Neural progenitor cell (in vitro differentiated cells): Measurements from ENCODE around the gene RAET1G.

Experiments used
- EZH2phosphoT487 ChIP-seq: fragments of 200-600 bp; sonication (generic); IDR thresholded peaks from 2 replicates; pipeline ENCODE4 v1.6.1; 2017; ENCODE audit warnings: antibody characterized with exemption
- TF ChIP-seq, protein P1 (sequence below): fragments of 200-600 bp; sonication (generic); IDR thresholded peaks from 2 replicates; pipeline ENCODE4 v1.5.1; 2017; ENCODE audit warnings: antibody characterized with exemption, mild to moderate bottlenecking

DNA sequence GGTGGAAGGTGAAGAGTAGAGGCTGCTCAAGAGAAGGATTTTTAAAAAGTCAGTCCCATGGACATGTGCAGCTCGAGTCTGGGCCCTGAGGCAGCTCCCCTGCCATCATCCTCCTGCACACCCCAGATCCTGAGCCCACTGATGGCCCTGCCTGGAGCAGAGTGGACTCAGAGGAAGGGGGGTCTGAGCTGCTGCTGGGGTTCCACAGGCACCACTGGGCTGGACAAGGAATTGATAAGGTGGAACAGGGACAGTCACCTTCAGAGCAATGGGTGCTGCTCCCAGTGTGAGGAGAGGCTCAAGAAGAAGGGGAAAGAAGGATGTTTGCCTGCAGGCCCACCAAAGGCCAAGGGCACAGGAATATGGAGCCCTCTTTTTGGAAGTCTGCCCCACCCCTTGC lies 25.1 kb upstream of the RAET1G start:
- no peak for TF ChIP-seq EZH2phosphoT487
- TF ChIP-seq, protein P1, sequence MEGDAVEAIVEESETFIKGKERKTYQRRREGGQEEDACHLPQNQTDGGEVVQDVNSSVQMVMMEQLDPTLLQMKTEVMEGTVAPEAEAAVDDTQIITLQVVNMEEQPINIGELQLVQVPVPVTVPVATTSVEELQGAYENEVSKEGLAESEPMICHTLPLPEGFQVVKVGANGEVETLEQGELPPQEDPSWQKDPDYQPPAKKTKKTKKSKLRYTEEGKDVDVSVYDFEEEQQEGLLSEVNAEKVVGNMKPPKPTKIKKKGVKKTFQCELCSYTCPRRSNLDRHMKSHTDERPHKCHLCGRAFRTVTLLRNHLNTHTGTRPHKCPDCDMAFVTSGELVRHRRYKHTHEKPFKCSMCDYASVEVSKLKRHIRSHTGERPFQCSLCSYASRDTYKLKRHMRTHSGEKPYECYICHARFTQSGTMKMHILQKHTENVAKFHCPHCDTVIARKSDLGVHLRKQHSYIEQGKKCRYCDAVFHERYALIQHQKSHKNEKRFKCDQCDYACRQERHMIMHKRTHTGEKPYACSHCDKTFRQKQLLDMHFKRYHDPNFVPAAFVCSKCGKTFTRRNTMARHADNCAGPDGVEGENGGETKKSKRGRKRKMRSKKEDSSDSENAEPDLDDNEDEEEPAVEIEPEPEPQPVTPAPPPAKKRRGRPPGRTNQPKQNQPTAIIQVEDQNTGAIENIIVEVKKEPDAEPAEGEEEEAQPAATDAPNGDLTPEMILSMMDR: no peak
